G401 (cell line): ENCODE measurements around the gene HDAC5. TPM values are rescaled to one million over a fixed set of nuclear protein-coding genes. Genes with fewer than 3 reads are reported as not detected.
"Not testable (repeated sequence)": the region's sequence is repeated elsewhere in the genome, so short reads cannot be mapped to it uniquely, and the experiment has no call there.

Source experiments
- DNase-seq: peaks from one replicate; pipeline ENCODE4 v3.0.0-alpha.2; 2015; ENCODE audit warnings: low spot score
- in situ Hi-C: cut with HindIII; loops from 2 replicates; pipeline ENCODE4 v1.10.0; 2016; ENCODE audit warnings: low sequenced_read_pairs, mixed read lengths
- total RNA-seq: library from RNA; depleted of rRNA; stranded (reverse); fragments of >200 nt; shearing (Covaris generic); gene quantifications from 2 replicates; pipeline ENCODE4 v1.2.3, GENCODE V29; 2014

Gene HDAC5
- total RNA-seq, 1 experiment from 2014 or later: 70.6 TPM

GRCh38 chr17:44134752-44135568, 11.5 kb upstream of the HDAC5 start:
- in situ Hi-C loops: no loop called here

GRCh38 chr17:44133918-44134476, 10.6 kb upstream of the HDAC5 start:
- in situ Hi-C loops: no loop called here
- no peak for DNase-seq

More at GRCh38 chr17:44134752-44135568, 11.5 kb upstream of the HDAC5 start:
- DNase-seq: no peak

- DNase-seq: no peak
- in situ Hi-C loops: no loop called here
Observed at GRCh38 chr17:44132275-44132821, 8.9 kb upstream of the HDAC5 start.

- in situ Hi-C loops, DNase-seq: not testable (repeated sequence)
Observed at GRCh38 chr17:44131372-44131771, 7.9 kb upstream of the HDAC5 start.

GRCh38 chr17:44130693-44131349, 7.4 kb upstream of the HDAC5 start:
- in situ Hi-C loops: no loop called here

GRCh38 chr17:44128383-44128782, 4.9 kb upstream of the HDAC5 start:
- in situ Hi-C loops: no loop called here
- DNase-seq: no peak

More at GRCh38 chr17:44130693-44131349, 7.4 kb upstream of the HDAC5 start:
- DNase-seq: no peak

- in situ Hi-C loops: no loop called here
- no peak for DNase-seq
Observed at GRCh38 chr17:44124118-44124438, 637 bp upstream of the HDAC5 start.

- peak; percentile 37 for DNase-seq
- in situ Hi-C loops: no loop called here
Observed at GRCh38 chr17:44122816-44123355, 555 bp downstream of the HDAC5 start.

GRCh38 chr17:44121997-44122815, 1.2 kb downstream of the HDAC5 start:
- in situ Hi-C loops: no loop called here
- DNase-seq: no peak

GRCh38 chr17:44120851-44121605, 2.4 kb downstream of the HDAC5 start:
- in situ Hi-C loops: no loop called here
- peak; percentile 56 for DNase-seq

GRCh38 chr17:44120281-44120680, 3.2 kb downstream of the HDAC5 start:
- DNase-seq, in situ Hi-C loops: not testable (repeated sequence)

- DNase-seq: no peak
- in situ Hi-C loops: no loop called here
Observed at GRCh38 chr17:44119798-44120197, 3.6 kb downstream of the HDAC5 start.

- in situ Hi-C loops: no loop called here
- no peak for DNase-seq
Observed at GRCh38 chr17:44119062-44119461, 4.4 kb downstream of the HDAC5 start.

- in situ Hi-C loops: no loop called here
- DNase-seq: no peak
Observed at GRCh38 chr17:44118427-44119050, 4.9 kb downstream of the HDAC5 start.

- no peak for DNase-seq
- in situ Hi-C loops: no loop called here
Observed at GRCh38 chr17:44117351-44117750, 6.1 kb downstream of the HDAC5 start.

GRCh38 chr17:44115585-44116415, 7.6 kb downstream of the HDAC5 start:
- in situ Hi-C loops: no loop called here

More at GRCh38 chr17:44115585-44116415, 7.6 kb downstream of the HDAC5 start:
- no peak for DNase-seq
